ENCODE data around the gene NOTO.

DNA sequence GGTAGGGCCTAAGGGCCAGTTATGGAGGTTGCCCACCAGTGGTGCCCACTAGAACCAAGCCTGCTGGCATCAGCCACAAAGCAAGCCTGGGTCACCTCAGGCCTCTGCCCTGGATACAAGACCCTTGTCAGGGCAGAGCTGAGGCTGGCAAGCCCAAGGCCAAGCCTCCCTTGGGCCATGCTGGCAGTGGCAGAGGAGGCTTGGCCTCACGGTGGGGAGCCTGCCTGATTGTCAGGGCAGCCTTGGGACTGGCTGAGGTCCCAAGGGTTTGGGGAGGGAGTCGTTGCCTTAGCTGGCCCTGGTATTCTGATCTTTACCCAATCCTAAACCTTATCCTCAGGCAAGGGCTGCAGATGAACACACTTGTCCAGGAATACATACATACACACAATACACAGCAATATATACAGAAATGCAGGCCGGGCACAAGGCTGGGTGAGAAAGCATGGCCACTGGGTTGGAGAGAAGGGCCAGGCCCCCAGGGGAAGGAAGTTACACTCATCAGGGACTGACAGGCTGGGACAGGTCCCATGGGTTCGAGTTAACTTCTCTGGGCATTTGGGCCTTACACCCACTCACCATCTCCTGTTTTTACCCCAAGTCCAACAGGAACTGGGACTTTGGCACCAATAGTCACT is 52.8 kb downstream of the NOTO start:
- TF ChIP-seq CTCF (IDR thresholded peaks at IDR 0.05): no peak
- no peak for TF ChIP-seq ZFX (IDR thresholded peaks at IDR 0.05; ENCODE audit: borderline replicate concordance)
